HG03039 (cell line): Measurements from ENCODE around the gene DUS4L.

Experiments used
- ATAC-seq: cut with Tn5 transposase; IDR thresholded peaks from one replicate; pipeline ENCODE4 v1.9.1; 2021; ENCODE audit warnings: mild to moderate bottlenecking, moderate library complexity; ENCODE audit not compliant: unreplicated experiment

DUS4L gene

DNA sequence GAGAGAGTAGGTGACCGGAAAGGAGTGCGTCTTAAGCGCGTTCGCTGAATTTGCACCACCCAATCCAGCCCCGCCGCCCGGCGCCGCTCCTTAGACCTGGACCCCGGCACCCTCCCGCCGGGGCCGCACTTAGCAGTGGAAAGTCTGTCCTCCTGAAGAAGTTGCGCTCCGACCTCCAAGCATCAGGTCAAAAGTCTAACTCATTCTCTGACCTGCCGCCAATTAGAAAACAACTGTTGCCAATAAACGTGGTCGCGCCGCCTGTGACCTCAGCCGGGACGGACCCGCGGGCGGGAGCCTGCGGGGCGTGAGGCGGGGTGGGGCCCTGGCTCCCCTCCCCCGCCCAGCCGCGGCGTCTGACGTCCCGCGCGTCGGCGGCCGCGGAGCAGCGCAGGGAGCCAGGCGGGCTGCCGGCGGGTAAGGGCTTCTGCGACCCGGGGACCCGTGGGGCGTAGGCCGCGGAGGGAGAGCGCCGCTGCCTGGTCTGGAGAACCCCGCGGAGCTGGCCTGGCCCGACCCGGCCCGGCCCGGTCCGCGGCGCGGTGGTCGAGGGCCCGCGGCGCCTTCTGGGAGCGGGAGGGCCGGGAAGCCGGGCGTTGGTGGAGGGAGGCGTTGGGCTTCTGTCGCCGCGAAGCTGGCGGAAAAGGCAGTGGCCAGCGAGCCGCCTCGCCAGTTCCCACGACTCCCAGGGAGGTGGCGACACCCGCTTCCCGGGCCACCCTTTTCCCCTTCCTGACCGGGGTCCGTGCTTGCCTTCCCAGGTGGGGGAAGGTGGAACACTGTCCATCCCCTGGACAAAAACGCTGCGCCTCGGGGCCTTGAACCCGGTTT lies 16.3 kb downstream of the DUS4L start, which contains the start of gene BCAP29:
Gene BCAP29 (plus strand): TSS at position 362 of the 831 bp plus-strand sequence. CDS start 527 bp downstream, outside the sequence.
- ATAC-seq, result peak; percentile 85

DNA sequence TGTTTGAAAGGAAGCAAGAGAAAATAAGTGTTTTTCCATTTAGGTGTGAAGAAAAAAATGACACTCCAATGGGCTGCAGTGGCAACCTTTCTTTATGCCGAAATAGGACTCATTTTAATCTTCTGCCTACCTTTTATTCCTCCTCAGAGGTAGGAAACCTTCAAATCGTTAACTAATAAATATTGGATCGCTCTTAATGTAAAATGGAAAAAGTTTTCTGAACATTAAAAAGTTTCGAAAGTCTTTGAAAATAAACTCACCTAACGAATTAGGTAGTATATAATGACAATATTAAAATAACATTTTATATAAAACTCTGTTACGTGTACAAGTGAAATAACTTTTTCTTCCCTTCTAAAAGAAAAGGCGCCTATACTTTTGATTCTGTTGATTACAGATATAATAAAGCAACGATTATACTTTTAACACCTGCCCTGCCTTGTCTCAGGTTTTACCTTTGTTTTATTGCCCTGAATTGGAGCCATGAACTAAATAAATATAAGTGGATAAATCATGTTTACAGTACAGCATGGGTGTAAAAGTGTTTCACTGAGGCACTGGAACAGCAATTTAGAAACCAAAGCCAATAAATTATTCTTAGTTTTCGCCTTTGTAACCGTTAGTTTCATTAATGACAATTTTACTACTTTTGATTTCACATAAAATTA lies 17.1 kb downstream of the DUS4L start:
- no peak for ATAC-seq

DNA sequence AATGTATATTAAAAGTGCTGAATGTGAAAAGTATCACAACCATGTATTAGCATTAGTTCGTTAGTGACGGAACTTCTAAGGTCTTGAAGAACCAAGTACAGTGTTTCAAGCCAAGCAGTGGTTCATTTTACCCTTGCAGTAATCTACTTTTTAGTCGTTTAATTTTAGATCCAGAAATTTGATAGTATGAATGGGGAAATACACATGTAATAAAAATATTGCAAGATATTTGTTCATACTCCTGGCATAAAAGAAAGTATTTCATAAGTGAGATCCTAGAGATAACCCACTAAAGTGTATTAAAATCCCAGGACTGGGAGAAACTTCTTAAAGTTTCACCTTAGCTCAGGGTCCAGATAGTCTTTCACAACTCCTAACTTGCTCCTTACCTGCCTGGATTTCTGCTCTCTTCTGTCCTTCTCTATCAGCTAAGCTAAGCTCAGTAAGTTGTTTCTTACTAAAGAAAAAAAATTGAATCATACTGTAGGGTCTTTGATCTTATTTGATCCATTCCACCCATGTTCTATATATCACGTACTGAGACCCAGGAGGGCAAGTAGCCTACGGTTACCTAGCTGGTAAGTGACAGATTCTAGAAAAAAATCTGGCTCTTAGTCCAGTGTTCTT lies 17.7 kb downstream of the DUS4L start:
- no peak for ATAC-seq

DNA sequence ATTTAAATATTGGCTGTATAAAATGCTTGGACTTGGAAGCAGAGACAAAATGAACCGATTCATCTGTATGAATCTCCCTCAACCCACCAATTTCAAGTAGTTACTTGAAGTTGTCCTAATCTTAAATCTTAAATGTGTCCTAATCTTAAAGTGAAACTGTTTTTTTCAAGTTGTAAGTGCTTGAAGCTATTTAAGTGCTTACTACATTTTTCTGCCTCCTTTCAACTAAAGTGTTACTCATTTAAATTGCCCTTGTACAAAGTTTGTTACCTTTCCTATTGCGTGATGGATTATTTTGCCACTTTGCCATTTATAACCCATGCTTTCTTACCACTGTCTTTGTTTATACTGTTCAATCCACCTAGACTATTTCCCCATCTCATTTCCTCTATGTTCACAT lies 19.1 kb downstream of the DUS4L start:
- ATAC-seq, result no peak

DNA sequence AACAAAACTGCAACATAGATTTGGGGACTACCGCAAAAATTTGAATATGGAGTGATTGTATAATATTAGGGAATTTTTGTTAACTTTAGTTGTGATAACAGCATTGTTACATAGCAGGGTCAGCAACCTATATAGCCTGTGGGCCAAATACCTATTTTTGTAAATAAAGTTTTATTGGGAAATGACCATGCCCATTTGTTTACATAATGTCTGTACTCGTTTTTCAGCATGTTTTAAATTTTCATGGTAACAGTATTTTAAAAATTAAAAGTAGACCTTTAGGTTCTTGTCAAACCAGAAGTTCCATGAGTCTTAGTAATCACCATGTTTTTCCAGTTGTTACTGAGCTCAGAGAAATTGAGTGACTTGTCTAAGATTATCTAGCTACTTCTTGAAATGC lies 20.9 kb downstream of the DUS4L start:
- no peak for ATAC-seq

DNA sequence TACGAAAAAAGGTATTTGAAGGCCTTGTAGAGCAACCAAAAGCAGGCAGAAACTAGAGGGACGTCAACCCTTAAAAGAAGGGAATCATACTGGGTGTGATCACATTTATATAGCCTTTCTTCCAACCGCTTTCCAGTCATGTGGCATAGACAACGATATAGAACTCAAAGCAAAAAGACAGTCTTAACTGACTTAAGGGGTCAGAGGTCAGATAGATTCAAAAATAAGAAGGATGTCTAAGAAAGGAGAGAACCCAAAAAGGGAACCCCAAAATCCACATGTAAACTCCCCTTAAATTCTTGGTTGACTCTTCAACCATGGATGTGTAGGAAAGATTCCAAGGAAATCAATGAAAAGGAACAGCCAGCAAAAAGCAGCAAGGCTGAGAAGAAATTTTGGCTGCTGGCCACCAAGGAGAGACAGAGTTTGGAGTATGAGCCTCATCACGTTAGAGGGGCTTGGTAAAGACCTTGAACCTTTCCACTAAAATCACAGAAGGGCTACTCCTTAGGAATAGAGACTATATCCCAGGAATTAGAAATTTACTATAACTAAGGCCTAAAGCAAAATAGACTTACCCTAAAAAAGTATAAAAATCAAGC lies 24.9 kb downstream of the DUS4L start:
- ATAC-seq, result no peak

DNA sequence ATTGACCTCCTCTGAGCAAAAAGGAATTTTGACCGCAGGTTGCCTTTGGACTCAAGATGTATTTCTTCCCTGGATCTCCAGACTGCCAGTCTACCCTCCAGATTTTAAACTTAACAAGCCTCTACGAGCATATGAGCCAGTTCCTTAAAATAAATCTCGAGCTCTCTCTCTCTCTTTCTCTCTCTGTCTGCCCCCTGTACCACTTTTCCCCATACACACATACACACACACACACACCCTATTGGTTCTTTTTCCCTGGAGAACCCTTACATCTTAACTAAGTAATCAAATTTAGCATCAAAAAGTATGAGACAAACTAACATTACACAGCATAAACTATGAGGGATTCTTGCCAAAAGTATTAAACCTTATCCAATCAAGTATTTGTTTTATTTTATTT lies 27.6 kb downstream of the DUS4L start:
- no peak for ATAC-seq

DNA sequence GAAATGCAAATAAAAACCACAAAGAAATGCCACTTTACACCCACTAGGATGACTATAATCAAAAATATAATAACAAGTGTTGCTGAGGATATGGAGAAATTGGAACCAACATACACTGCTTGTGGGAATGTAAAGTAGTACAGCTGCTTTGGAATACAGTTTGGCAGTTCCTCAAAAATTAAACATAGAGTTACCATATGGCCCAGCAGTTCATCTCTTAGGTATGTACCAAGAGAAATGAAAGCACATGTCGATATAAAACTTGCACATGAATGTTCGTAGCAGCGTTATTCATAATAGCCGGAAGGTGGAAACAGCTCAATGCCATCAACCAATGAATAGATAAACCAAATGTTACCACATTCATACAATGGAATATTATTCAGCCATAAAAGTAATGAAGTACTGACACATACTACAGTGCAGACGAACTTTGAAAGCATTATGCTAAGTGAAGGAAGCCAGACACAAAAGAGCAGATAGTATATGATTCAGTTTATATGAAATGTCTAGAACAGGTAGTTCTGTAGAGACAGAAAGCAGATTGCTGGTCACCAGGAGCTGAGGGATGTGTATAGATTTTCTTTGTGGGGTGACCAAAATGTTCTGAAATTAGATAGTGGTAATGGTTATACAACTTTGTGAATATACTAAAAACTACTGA lies 28.7 kb downstream of the DUS4L start:
- no peak for ATAC-seq

DNA sequence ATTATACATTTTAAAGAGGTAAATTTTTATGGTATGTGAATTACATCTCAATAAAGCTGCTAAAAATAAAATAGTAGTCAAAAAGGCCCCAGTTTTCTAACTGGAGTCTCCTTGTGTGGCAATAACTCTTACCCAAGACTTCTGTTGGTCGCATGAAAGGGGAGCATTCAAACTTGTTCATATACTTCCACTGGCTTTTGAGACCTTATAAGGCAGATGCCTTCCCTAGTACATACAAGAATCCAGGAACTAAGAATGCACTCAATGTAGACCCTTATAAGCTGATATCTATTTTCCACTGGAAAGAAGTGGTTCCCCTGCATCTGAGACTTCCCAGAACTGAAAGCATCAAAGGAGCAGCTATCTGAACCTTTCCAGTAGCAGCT lies 29.2 kb downstream of the DUS4L start:
- no peak for ATAC-seq

DNA sequence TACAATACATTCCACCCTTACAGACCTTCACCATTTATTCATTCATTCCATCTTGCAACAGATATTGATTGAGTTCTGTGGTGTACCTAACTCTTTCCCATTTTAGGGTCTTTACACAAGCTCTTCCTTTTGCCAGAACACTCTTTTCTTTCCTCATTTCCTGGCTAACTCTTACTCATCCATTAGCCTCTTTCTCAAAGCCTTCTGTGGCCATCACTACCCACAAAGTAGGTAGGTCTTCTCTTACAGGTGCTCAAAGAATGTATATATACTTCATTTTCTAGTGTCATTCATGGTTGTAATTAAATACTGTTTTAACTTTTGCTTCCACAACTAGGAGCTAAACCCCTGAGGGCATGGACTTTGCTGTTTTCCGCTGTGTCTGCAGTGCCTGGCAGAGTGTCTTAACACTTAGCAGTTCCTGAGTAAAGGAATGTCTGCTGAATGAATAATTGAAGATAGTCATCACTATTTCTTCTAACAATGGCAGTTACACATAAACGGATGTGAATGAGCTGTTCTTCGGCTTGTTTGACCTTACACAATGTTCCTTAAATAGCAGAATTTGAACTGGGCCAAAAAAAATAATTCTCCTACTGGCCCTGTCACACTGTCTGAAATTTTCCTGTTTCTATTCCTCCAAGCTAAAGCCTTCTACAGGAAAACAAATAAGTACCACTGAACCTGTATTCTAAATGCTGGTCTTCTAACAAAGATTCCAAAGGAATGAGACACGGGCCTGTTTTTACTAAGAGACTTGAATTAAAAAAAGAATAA lies 31.4 kb downstream of the DUS4L start:
- ATAC-seq, result no peak

DNA sequence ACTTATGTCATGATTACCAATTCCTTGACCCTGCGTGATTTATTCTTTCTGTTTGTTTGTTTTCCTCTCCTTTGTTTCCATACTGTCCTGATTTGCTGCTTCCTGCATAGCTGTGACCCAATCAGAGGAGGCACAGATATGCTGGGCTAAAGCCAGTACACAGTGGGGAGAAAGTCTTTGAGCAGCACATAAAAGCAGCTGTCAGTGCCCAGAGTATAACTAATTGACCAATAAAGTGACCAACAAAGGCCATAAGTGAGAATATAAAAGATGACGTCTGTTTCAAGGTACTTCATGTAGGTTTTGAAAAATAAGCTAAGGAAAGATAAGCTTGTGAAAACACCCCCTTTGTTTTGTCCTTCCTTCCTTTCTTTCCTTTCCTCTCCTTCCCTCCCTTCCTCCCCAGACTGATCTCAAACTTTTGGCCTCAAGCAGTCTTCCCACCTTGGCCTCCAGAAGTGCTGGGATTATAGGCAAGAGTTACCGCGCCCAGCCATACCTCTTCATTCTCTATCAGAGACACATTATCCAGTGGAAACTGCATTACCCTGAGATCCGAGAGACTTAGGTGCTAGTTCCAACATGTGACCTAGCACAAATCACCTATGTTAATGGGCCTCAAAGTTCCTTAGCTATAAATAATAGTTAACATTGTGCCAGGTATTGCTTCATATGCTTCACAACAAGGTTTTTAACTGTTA lies 33.3 kb downstream of the DUS4L start:
- ATAC-seq, result no peak

DNA sequence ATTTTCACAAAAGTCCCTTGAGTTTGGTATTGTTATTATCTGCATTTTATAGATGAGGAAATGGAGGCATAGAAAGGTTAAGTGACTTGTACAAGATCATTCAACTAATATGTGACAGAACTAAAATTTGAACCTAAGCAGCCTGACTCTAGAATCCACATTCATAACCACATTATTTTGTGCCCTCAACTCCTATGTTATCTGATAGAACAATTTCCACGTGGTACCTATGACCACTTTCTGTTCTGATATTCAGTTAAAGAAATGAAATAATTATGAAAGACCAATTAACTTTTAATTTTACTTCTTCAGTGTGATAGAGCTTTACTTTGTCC lies 33.8 kb downstream of the DUS4L start:
- ATAC-seq, result no peak

DNA sequence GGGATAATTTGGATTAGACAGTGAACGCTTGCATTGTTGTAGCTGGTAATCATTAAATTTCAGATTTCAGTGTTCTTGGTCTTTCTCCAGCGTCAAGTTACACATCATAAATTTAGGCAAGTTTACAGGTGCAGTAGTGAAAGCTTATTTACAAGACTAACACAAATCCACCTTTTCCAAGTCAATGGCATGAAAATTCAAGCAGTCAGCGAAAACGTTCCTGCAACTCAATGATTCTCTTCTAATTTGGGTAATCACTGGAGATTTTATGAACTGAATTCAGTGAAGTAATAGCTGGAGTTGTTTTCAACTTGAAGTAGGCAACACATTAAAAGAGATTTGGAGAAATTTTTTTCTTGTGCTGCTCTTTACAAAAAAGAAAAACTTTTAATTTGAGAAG lies 34.2 kb downstream of the DUS4L start:
- ATAC-seq, result no peak

DNA sequence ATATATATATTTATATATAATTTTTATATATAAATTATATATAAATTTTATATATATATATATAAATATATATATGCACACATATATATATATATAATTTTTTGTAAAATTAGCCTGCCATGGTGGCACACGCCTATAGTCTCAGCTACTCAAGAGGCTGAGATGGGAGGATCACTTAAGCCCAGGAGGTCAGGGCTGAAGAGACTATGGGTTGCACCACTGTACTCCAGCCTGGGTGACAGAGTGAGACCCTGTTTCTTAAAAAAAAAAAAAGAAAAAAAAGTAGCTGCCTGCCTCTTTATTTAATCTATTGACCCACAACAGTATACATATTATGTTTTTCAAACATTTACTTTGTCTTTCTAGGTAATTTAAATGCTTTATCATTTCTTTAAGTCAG lies 35.5 kb downstream of the DUS4L start:
- no peak for ATAC-seq

DNA sequence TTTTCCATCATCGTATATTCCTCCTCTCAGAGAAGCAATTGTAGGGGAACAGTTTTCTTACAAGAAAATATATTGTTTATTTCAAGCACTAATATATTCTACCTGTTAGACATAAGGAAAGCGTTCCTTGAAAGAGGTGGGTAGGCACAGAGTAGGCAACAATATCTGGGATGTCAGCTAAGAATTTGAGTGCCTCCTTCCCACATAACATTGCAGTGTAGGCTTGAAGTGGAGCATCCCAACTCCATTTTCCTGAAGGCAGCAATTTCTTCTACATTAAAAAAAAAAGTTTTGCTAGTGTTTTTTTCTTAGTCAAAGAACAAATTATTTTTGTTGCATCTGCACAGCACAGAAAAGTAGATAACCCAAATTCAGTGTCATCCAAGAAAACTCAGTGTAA lies 37.0 kb downstream of the DUS4L start:
- ATAC-seq, result no peak

DNA sequence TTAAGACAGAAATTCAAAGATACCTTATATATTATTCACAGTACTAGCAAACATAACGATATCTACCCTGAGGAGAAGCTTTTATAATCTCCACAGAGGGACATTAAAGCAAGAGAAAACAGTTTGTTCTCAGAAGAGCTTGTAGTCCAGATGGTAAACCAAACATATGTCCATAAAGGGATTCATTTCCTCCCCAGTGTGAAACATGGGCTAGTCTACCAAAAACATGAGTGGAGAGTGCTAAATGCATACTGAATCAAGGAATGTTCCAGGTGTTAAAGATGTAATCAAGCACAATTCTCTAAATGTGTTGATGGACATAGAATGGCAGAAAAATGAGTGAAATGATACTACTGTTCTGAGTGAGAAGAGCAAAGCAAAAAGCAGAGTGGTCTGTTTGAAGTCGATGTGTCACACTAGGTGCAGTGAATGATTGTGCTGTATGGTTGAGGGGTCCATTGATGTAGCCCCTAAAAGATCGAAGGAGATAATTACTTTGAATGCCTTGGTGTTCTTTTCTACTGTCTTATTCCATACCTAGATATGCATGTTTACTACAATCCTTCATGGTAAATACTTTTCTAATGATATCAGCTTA lies 41.5 kb downstream of the DUS4L start:
- ATAC-seq, result no peak

DNA sequence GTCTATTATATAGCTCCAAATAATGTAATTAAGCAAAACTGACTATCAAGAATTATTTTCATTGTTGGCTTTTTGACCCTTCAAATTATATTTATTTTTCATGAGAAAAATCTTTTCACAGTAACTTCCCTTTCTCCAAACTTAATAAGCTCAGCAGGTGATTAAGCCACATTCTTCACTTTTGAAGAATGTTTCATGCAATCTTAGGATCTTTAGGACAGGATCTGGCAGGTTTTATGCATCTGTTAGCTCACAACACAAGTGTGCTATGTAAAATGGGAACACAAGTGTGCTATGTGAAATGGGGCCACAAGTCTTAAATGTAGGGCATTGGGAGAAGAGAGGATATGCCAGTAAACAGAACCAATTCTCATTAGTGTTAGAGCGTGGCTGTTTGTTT lies 42.5 kb downstream of the DUS4L start:
- no peak for ATAC-seq

DNA sequence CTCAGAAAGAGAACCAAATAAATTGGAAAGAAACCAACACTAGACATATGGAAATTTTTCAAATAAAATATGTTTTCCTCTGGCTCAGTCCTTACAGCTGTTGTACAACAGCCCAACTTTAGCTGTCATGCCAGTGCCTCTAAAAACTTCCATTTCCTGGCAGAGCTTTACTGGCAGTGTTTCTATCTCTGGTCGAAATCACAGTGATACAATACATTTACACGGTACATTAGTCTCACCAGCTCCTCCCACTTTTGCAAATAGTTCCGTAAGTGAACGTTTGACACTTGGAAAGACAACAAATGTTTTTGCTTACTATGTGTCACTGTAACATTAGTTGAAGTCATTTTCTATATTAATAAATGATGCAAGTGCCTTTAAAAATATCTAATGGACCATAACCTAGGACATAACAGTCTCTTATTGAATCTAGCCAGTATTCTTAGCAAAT lies 46.1 kb downstream of the DUS4L start:
- no peak for ATAC-seq

DNA sequence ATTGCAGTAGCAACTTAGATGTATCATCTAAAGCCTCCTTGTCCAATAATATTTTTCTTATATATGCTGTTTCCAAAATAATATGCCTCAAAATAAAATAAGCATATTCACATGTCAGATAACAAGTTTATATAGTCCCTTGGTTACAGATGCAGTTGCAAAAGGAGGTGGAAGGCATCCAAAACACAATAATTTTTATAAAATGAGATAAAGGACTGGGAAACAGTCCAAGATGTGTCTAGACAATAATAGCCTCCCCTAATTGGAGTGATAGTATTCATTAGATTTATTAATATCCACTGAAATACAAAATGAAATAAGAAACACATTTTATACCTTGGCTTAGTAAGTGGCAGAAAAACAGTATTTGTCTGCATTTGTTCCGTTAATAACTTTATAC lies 46.6 kb downstream of the DUS4L start:
- ATAC-seq, result no peak
